B cell (primary cell): Measurements from ENCODE around the gene GALNT18. TPM values are rescaled to one million over a fixed set of nuclear protein-coding genes. Genes with fewer than 3 reads are reported as not detected.

Experiments
- ATAC-seq: fragments of 200-7000 bp; cut with Tn5 transposase; one replicate; pipeline ENCODE4 v1.10.0; 2021; ENCODE audit warnings: low read depth, mild to moderate bottlenecking, moderate number of reproducible peaks, moderate library complexity
- CTCF ChIA-PET: fragments of 350-600 bp; sonication (Branson Sonifier 250); formaldehyde crosslinking; loops from one replicate; lab custom pipeline; 2021; ENCODE audit warnings: antibody characterized with exemption, inconsistent platforms; lab: Charles Lee
- POLR2A ChIA-PET: fragments of 350-600 bp; sonication (Branson Sonifier 250); formaldehyde crosslinking; loops from one replicate; lab custom pipeline; 2021; ENCODE audit warnings: antibody characterized with exemption; lab: Charles Lee
- DNase-seq: peaks from one replicate; pipeline ENCODE4 v3.0.0; 2013
- H2AFZ ChIP-seq: 2 replicates; pipeline ENCODE4 v1.6.1; 2012; ENCODE audit warnings: mild to moderate bottlenecking, low read depth, low read length; ENCODE audit not compliant: insufficient read depth, poor library complexity, severe bottlenecking
- H3K27ac ChIP-seq, 2 donors: 1 replicate in 1 of 2; 2 replicates in 1 of 2; pipeline ENCODE4 v1.5.1; 2012 to 2013; ENCODE audit warnings: low read length in 2 of 2, mild to moderate bottlenecking in 2 of 2, moderate library complexity in 1 of 2
- H3K27me3 ChIP-seq, 4 experiments: fragments of 200-600 bp in 1 of 4; sonication (generic) in 1 of 4; replicated peaks in 1 of 4; 1 replicate in 2 of 4; 2 replicates in 2 of 4; pipeline versions ENCODE4 v1.6.1 to v1.7.0; 2013 to 2016; ENCODE audit warnings: low read length in 3 of 4, mild to moderate bottlenecking in 2 of 4, mixed read lengths in 1 of 4, moderate library complexity in 1 of 4; ENCODE audit not compliant: insufficient read depth in 4 of 4, control insufficient read depth in 3 of 4; ENCODE audit errors: control extremely low read depth in 1 of 4
- H3K36me3 ChIP-seq, 2 experiments: replicated peaks in 1 of 2; 1 replicate in 1 of 2; 2 replicates in 1 of 2; pipeline versions ENCODE4 v1.6.1 to v1.7.1; 2013; ENCODE audit warnings: low read length in 1 of 2; ENCODE audit not compliant: insufficient read depth in 2 of 2, control insufficient read depth in 1 of 2; ENCODE audit errors: control extremely low read depth in 1 of 2, extremely low read depth in 1 of 2
- H3K4me1 ChIP-seq, 2 donors: fragments of 200-600 bp in 1 of 2; sonication (generic) in 1 of 2; 1 replicate in 1 of 2; 2 replicates in 1 of 2; pipeline versions ENCODE4 v1.5.1 to v1.6.1; 2013 to 2017; ENCODE audit warnings: low read length in 2 of 2; ENCODE audit not compliant: control insufficient read depth in 2 of 2, insufficient read depth in 2 of 2
- H3K4me2 ChIP-seq: replicated peaks from 2 replicates; pipeline ENCODE3; 2012; ENCODE audit warnings: mild to moderate bottlenecking, low read depth, low read length; ENCODE audit not compliant: poor library complexity, severe bottlenecking
- H3K4me3 ChIP-seq, 5 experiments: fragments of 200-600 bp in 1 of 5; sonication (generic) in 1 of 5; 1 replicate in 3 of 5; 2 replicates in 2 of 5; pipeline versions ENCODE4 v1.5.1 to v1.7.0; 2011 to 2016; ENCODE audit warnings: low read length in 4 of 5, mild to moderate bottlenecking in 4 of 5, low read depth in 2 of 5, control low read depth in 1 of 5, moderate library complexity in 1 of 5; ENCODE audit not compliant: insufficient read depth in 1 of 5; ENCODE audit errors: control extremely low read depth in 1 of 5, extremely low read depth in 1 of 5
- H3K79me2 ChIP-seq: fragments of 200-600 bp; sonication (generic); one replicate; pipeline ENCODE4 v1.6.0; 2016; ENCODE audit warnings: low read length; ENCODE audit not compliant: control insufficient read depth, insufficient read depth
- H3K9ac ChIP-seq: fragments of 200-600 bp; sonication (generic); 2 replicates; pipeline ENCODE4 v1.6.1; 2017; ENCODE audit warnings: mild to moderate bottlenecking, low read length, moderate library complexity
- H3K9me3 ChIP-seq, 3 donors: one replicate each; pipeline versions ENCODE4 v1.6.1 to v1.7.1; 2013; ENCODE audit warnings: low read length in 2 of 3; ENCODE audit not compliant: control insufficient read depth in 2 of 3, insufficient read depth in 1 of 3; ENCODE audit errors: control extremely low read depth in 1 of 3
- H4K20me1 ChIP-seq: 2 replicates; pipeline ENCODE4 v1.6.0; 2012; ENCODE audit warnings: mild to moderate bottlenecking, low read length; ENCODE audit not compliant: insufficient read depth, control insufficient read depth, poor library complexity, severe bottlenecking
- H3K27ac Mint-ChIP-seq: one replicate; pipeline ENCODE4 v1.8.0; 2021; ENCODE audit warnings: mixed read lengths
- H3K27me3 Mint-ChIP-seq: one replicate; pipeline ENCODE4 v1.8.0; 2021; ENCODE audit warnings: mixed read lengths
- H3K4me1 Mint-ChIP-seq: one replicate; pipeline ENCODE4 v1.8.0; 2021; ENCODE audit warnings: mixed read lengths
- H3K4me3 Mint-ChIP-seq: one replicate; pipeline ENCODE4 v1.8.0; 2021; ENCODE audit warnings: mixed read lengths
- H3K9me3 Mint-ChIP-seq: one replicate; pipeline ENCODE4 v1.8.0; 2022; ENCODE audit warnings: mixed read lengths; ENCODE audit not compliant: insufficient read depth
- CTCF ChIP-seq: fragments of 200-600 bp; IDR thresholded peaks from one replicate; pipeline ENCODE4 v1.8.0; 2022; ENCODE audit warnings: antibody characterized with exemption, mild to moderate bottlenecking
- EZH2 ChIP-seq: IDR thresholded peaks from 2 replicates; pipeline ENCODE4 v1.6.1; 2012; ENCODE audit warnings: borderline replicate concordance, low read depth, mild to moderate bottlenecking, moderate library complexity, low read length; ENCODE audit not compliant: insufficient read depth, poor library complexity, severe bottlenecking
- WGBS: methylation state at CpG from one replicate; pipeline ENCODE4 v1.1.5; 2013; ENCODE audit warnings: missing lambda C conversion rate; ENCODE audit not compliant: insufficient coverage; 5-methylcytosine and 5-hydroxymethylcytosine counted together
- intact Hi-C: fragments of 100-400 bp; cut with micrococcal nuclease; formaldehyde crosslinking; loops from one replicate; pipeline ENCODE4 v1.10.0; 2022
- polyA plus RNA-seq: library from polyadenylated mRNA; depleted of rRNA; stranded (reverse); fragments of >200 nt; gene quantifications from 2 replicates; pipeline ENCODE4 v1.2.3, GENCODE V29; 2012
- total RNA-seq, 2 donors: library from RNA; stranded (reverse); fragments of 120-200 nt in 1 of 2; gene quantifications; 1 replicate in 1 of 2; 2 replicates in 1 of 2; pipeline versions ENCODE4 v1.2.3 to v1.2.4, GENCODE V29; 2013 to 2022

The GALNT18 gene
- total and polyA plus RNA-seq, 2 donors (not counting 1 experiment from before 2014, with no cell fraction given) = not detected

GRCh38 chr11:11409901-11410300 is 211.9 kb downstream of the GALNT18 start:
- Histone ChIP-seq H3K9me3 (no peaks in the 10 kb centered on the region), H4K20me1 (no peaks in the 10 kb centered on the region), H3K4me3 (no peak overlapping the region), H2AFZ (no peak overlapping the region), H3K27ac (no peak overlapping the region), H3K79me2 (no peaks in the 10 kb centered on the region), H3K36me3 (no peaks in the 10 kb centered on the region), H3K27me3 (peaks cover 0 to 3% (median 0%) of the 10 kb centered on the region in 4 experiments), H3K9ac (no peak overlapping the region), H3K4me2 (no peak overlapping the region), H3K4me1 (no peaks in the 10 kb centered on the region)
- no peaks in the 10 kb centered on the region for H3K9me3 Mint-ChIP-seq
- CTCF ChIA-PET = no interaction called here
- intact Hi-C loops = no loop called here
- no peak for ATAC-seq
- POLR2A ChIA-PET = no interaction called here
- peaks cover 20% of the 10 kb centered on the region for H3K27me3 Mint-ChIP-seq
- DNase-seq = no peak
- no peak overlapping the region for H3K27ac Mint-ChIP-seq
- WGBS = no CpG with 5 or more reads among the region's 3 CpGs
- no peak overlapping the region for H3K4me3 Mint-ChIP-seq
- TF ChIP-seq CTCF = no peak
- no peak for TF ChIP-seq EZH2
- no peaks in the 10 kb centered on the region for H3K4me1 Mint-ChIP-seq

- ChIA-PET POLR2A (no interaction called here), CTCF (no interaction called here)
- ATAC-seq = no peak
Observed at GRCh38 chr11:11409224-11409623, 212.6 kb downstream of the GALNT18 start.

More at GRCh38 chr11:11409224-11409623, 212.6 kb downstream of the GALNT18 start:
- Histone ChIP-seq H4K20me1 (no peaks in the 10 kb centered on the region), H3K4me2 (no peak overlapping the region), H3K9ac (no peak overlapping the region), H3K9me3 (no peaks in the 10 kb centered on the region), H3K4me1 (no peaks in the 10 kb centered on the region), H3K27ac (no peak overlapping the region), H3K27me3 (peaks cover 0 to 3% (median 0%) of the 10 kb centered on the region in 4 experiments), H3K36me3 (no peaks in the 10 kb centered on the region), H3K4me3 (no peak overlapping the region), H3K79me2 (no peaks in the 10 kb centered on the region), H2AFZ (no peak overlapping the region)
- Mint-ChIP-seq H3K9me3 (no peaks in the 10 kb centered on the region), H3K4me1 (no peaks in the 10 kb centered on the region), H3K4me3 (no peak overlapping the region), H3K27ac (no peak overlapping the region), H3K27me3 (peaks cover 21% of the 10 kb centered on the region)
- TF ChIP-seq CTCF (no peak), EZH2 (no peak)
- no peak for DNase-seq
- intact Hi-C loops = no loop called here
- WGBS = 55% methylated on average over 6 of the region's 6 CpGs
